ENCODE results near the gene KNDC1.
"Not testable (repeated sequence)": the region's sequence is repeated elsewhere in the genome, so short reads cannot be mapped to it uniquely, and the experiment has no call there.

KNDC1 gene

GRCh38 chr10:133209117-133209516 lies 49.1 kb downstream of the KNDC1 start:
- no peak for DNase-seq

- no peak for DNase-seq
These were observed 49.6 kb downstream of the KNDC1 start for GRCh38 chr10:133209641-133210040.

GRCh38 chr10:133210398-133211140 lies 50.5 kb downstream of the KNDC1 start:
- no peak for DNase-seq

GRCh38 chr10:133211141-133211830 lies 51.3 kb downstream of the KNDC1 start:
- no peak for DNase-seq

GRCh38 chr10:133211959-133212852 lies 52.2 kb downstream of the KNDC1 start:
- DNase-seq = no peak

- DNase-seq = no peak
These were observed 53.0 kb downstream of the KNDC1 start for GRCh38 chr10:133212853-133213494.

- DNase-seq = no peak
These were observed 53.8 kb downstream of the KNDC1 start for GRCh38 chr10:133213641-133214467.

- DNase-seq = no peak
These were observed 54.7 kb downstream of the KNDC1 start for GRCh38 chr10:133214468-133215410.

- no peak for DNase-seq
These were observed 55.6 kb downstream of the KNDC1 start for GRCh38 chr10:133215586-133215985.

GRCh38 chr10:133216776-133217175 lies 56.8 kb downstream of the KNDC1 start:
- DNase-seq = no peak

GRCh38 chr10:133217800-133218589 lies 58.0 kb downstream of the KNDC1 start:
- no peak for DNase-seq

GRCh38 chr10:133218891-133219290 lies 58.9 kb downstream of the KNDC1 start:
- DNase-seq = no peak

- no peak for DNase-seq
These were observed 59.8 kb downstream of the KNDC1 start for GRCh38 chr10:133219782-133220181.

GRCh38 chr10:133221331-133221730 lies 61.3 kb downstream of the KNDC1 start:
- DNase-seq = no peak

- not testable (repeated sequence) for DNase-seq
These were observed 61.7 kb downstream of the KNDC1 start for GRCh38 chr10:133221756-133222155.

- no peak for DNase-seq
These were observed 64.1 kb downstream of the KNDC1 start for GRCh38 chr10:133224076-133224475.

- no peak for DNase-seq
These were observed 64.8 kb downstream of the KNDC1 start for GRCh38 chr10:133224756-133225372.

GRCh38 chr10:133225707-133226191 lies 65.7 kb downstream of the KNDC1 start:
- DNase-seq = peak; percentile 72

- DNase-seq = peak; percentile 46
These were observed 66.3 kb downstream of the KNDC1 start for GRCh38 chr10:133226251-133226808.
